Esophagus muscularis mucosa (tissue), 4 donors: Measurements from ENCODE around the gene SEMA5A. TPM values are rescaled to one million over a fixed set of nuclear protein-coding genes. Genes with fewer than 3 reads are reported as not detected.

Experiments
- DNase-seq: peaks from one replicate; pipeline ENCODE4 v3.0.0-alpha.2; 2017; ENCODE audit errors: extremely low spot score
- H3K27ac ChIP-seq, 4 donors: fragments of 200-600 bp; sonication (generic); replicated peaks in 1 of 4; 1 replicate in 3 of 4; 2 replicates in 1 of 4; pipeline ENCODE4 v1.5.1; 2016 to 2019; ENCODE audit warnings: mild to moderate bottlenecking in 1 of 4
- H3K27me3 ChIP-seq, 4 donors: fragments of 200-600 bp; sonication (generic); one replicate each; pipeline versions ENCODE4 v1.5.1 to v1.6.0; 2016 to 2019
- H3K36me3 ChIP-seq, 4 donors: fragments of 200-600 bp; sonication (generic); one replicate each; pipeline ENCODE4 v1.5.1; 2016 to 2019
- H3K4me1 ChIP-seq, 4 donors: fragments of 200-600 bp; sonication (generic); one replicate each; pipeline ENCODE4 v1.5.1; 2016 to 2019
- H3K4me3 ChIP-seq, 4 donors: fragments of 200-600 bp; sonication (generic); 1 replicate in 2 of 4; 2 replicates in 2 of 4; pipeline ENCODE4 v1.5.1; 2016 to 2019; ENCODE audit warnings: mild to moderate bottlenecking in 4 of 4, moderate library complexity in 1 of 4
- H3K9me3 ChIP-seq, 4 donors: fragments of 200-600 bp; sonication (generic); 1 replicate in 3 of 4; 2 replicates in 1 of 4; pipeline ENCODE4 v1.5.1; 2016 to 2019
- EP300 ChIP-seq: sonication (generic); formaldehyde crosslinking; IDR thresholded peaks from one replicate; pipeline ENCODE4 v1.6.1; 2017; ENCODE audit warnings: antibody characterized with exemption
- POLR2A ChIP-seq: fragments of 450-650 bp; IDR thresholded peaks from one replicate; pipeline ENCODE4 v1.6.1; 2017; ENCODE audit warnings: antibody characterized with exemption, moderate library complexity, mild to moderate bottlenecking, low read depth
- POLR2AphosphoS5 ChIP-seq, 2 donors: sonication (generic); formaldehyde crosslinking; IDR thresholded peaks; one replicate each; pipeline ENCODE4 v1.6.1; 2017; ENCODE audit warnings: antibody characterized with exemption in 2 of 2
- WGBS: methylation state at CpG from one replicate; pipeline ENCODE4 v1.1.5; 2018; 5-methylcytosine and 5-hydroxymethylcytosine counted together
- intact Hi-C: fragments of 100-400 bp; cut with DNase I; formaldehyde crosslinking; loops from one replicate; pipeline ENCODE4 v1.15.1; 2023
- total RNA-seq, 4 donors: library from RNA; depleted of rRNA; stranded (reverse); fragments of >200 nt; gene quantifications; one replicate each; pipeline versions ENCODE4 v1.1.0 to v1.2.1, GENCODE V29; 2016
- TF ChIP-seq, protein P1 (sequence below), 3 experiments: fragments of 200-600 bp in 2 of 3; fragments of 450-650 bp in 1 of 3; sonication (generic) in 2 of 3; IDR thresholded peaks; one replicate each; pipeline ENCODE4 v1.5.1; 2017 to 2019; ENCODE audit warnings: antibody characterized with exemption in 3 of 3, mild to moderate bottlenecking in 2 of 3, moderate library complexity in 1 of 3

Gene SEMA5A
- total RNA-seq, 4 donors from 2014 or later, result 2.1 to 5.6 (median 3.5) TPM

DNA sequence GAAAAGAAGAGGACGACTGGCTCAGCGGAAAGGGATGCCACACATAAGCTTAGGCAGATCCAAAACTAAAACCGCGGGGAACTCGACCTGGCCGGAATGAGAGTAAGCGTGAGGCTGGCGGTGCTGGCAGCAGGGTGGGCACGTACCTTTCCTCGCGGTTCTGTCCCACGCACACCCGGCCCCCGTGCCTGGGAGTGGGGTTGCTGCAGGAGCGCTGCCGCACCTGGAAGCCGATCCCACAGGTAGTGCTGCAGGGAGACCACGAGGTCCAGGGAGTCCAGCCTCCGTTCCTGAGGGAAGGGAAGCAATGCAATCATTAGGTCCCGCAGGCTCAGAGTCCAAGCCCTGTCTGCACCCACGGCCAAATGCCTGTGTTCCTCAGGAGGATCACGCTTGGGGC lies 427.0 kb downstream of the SEMA5A start:
- H3K4me3 ChIP-seq, result no peak overlapping the region
- H3K36me3 ChIP-seq, result peaks cover 0 to 19% (median 0%) of the 10 kb centered on the region in 4 donors
- no peak overlapping the region for H3K27ac ChIP-seq
- intact Hi-C loops, result no loop called here
- no peak for DNase-seq
- TF ChIP-seq POLR2A (no peak), EP300 (no peak), POLR2AphosphoS5 (IDR thresholded peaks at IDR 0.05) (no peak)
- TF ChIP-seq, protein P1, sequence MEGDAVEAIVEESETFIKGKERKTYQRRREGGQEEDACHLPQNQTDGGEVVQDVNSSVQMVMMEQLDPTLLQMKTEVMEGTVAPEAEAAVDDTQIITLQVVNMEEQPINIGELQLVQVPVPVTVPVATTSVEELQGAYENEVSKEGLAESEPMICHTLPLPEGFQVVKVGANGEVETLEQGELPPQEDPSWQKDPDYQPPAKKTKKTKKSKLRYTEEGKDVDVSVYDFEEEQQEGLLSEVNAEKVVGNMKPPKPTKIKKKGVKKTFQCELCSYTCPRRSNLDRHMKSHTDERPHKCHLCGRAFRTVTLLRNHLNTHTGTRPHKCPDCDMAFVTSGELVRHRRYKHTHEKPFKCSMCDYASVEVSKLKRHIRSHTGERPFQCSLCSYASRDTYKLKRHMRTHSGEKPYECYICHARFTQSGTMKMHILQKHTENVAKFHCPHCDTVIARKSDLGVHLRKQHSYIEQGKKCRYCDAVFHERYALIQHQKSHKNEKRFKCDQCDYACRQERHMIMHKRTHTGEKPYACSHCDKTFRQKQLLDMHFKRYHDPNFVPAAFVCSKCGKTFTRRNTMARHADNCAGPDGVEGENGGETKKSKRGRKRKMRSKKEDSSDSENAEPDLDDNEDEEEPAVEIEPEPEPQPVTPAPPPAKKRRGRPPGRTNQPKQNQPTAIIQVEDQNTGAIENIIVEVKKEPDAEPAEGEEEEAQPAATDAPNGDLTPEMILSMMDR (IDR thresholded peaks at IDR 0.05), result no peak
- H3K9me3 ChIP-seq, result peaks cover 0 to 3% (median 0%) of the 10 kb centered on the region in 4 donors
- 87% methylated on average over 20 of the region's 22 CpGs for WGBS
- H3K27me3 ChIP-seq, result no peaks in the 10 kb centered on the region
- H3K4me1 ChIP-seq, result no peaks in the 10 kb centered on the region

GRCh38 chr5:9115093-9115492 lies 430.8 kb downstream of the SEMA5A start:
- Histone ChIP-seq H3K27me3 (no peaks in the 10 kb centered on the region), H3K4me1 (no peaks in the 10 kb centered on the region), H3K4me3 (no peak overlapping the region), H3K9me3 (peaks cover 0 to 3% (median 0%) of the 10 kb centered on the region in 4 donors), H3K36me3 (peaks cover 0 to 8% (median 0%) of the 10 kb centered on the region in 4 donors), H3K27ac (no peak overlapping the region)
- TF ChIP-seq EP300, result no peak
- TF ChIP-seq POLR2A, result no peak
- no peak for DNase-seq
- 53% methylated on average over 1 of the region's 1 CpG for WGBS
- intact Hi-C loops, result no loop called here

DNA sequence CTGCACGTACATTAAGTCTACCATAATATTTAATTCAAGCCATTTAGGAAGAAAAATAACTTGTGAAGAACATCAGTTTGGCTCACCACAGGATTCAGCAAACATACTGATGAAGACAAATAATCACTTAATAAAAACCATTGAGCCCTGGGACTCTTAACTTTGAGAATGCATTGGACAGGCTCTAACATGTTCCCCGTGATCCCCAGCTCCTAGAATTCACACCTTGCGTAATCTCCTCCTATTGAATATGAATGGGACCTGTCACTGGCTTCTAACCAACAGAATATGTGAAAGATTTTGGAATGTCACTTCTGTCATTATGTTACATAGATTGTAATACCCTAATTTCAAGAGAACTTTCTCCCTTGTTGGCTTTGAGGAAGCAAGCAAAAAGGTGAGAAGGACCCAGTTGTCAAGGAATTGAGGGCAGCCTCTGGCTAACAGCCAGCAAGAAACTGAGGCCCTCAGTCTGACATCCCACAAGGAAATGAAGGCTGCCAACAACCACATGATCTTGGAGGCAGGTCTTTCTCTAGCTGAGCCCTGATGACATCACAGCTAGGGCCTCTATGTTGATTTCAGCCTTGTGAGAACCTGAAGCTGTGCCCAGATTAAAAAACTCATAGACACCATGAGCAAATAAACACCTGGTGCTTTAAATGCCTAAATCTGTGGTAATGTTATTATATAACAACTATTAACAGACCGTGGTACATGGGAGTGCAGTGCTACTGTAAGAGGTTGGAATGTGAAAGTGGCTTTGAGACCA lies 433.2 kb downstream of the SEMA5A start:
- H3K4me3 ChIP-seq, result no peak overlapping the region
- peaks cover 0 to 6% (median 0%) of the 10 kb centered on the region in 4 donors for H3K36me3 ChIP-seq
- intact Hi-C loops, result no loop called here
- no peak for DNase-seq
- H3K27ac ChIP-seq, result no peak overlapping the region
- H3K27me3 ChIP-seq, result no peaks in the 10 kb centered on the region
- no peaks in the 10 kb centered on the region for H3K4me1 ChIP-seq
- H3K9me3 ChIP-seq, result peaks cover 0 to 3% (median 0%) of the 10 kb centered on the region in 4 donors
- 77% methylated on average over 4 of the region's 4 CpGs for WGBS
- no peak for TF ChIP-seq EP300

DNA sequence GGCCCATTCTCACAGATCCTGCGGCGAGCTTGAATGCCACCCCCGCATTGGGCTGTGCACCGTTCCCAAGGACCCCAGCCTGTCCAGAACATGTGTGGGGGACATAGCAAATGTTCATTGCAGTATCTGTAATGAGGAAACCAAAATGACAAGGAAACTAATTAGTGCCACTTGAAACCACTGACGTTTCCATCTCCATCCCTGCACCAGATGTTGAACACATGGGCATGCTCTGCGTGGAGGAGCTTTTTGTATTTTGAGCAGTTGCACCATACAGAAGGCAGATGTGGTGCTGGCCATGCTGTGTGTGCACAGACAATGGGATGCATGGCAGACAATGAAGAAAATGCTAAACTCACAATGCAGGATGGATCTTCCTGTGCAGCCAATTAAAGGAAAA lies 437.7 kb downstream of the SEMA5A start:
- intact Hi-C loops, result no loop called here
- WGBS, result 82% methylated on average over 6 of the region's 6 CpGs

DNA sequence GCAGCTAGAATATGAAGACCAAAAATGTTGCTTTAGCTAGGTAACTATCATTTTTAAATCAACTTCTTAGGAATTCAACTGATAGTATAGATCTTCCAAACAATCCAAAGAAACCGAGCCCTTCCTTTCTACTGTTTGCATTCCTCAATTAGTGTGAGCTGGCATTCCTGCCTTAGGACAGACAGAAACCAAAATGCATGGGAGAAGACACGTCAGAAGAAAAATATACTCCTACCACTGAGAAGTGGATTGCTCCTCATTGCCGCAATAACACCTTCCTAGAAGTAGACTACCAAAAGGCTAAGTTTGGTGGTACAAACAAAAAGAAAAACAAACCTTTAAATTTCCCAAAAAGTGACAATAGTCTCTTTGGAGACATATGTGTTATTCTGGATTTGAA lies 440.0 kb downstream of the SEMA5A start:
- Histone ChIP-seq H3K9me3 (no peaks in the 10 kb centered on the region), H3K27me3 (no peaks in the 10 kb centered on the region), H3K36me3 (peaks cover 0 to 16% (median 0%) of the 10 kb centered on the region in 4 donors), H3K27ac (no peak overlapping the region), H3K4me3 (no peak overlapping the region), H3K4me1 (no peaks in the 10 kb centered on the region)
- intact Hi-C loops, result no loop called here
- DNase-seq, result no peak
- no peak for TF ChIP-seq EP300
- no peak for TF ChIP-seq POLR2A
- TF ChIP-seq, protein P1 (IDR thresholded peaks at IDR 0.05), result no peak
- TF ChIP-seq POLR2AphosphoS5 (IDR thresholded peaks at IDR 0.05), result no peak
- 80% methylated on average over 3 of the region's 3 CpGs for WGBS

More for the DNA sequence above, 437.7 kb downstream of the SEMA5A start:
- H3K4me1 ChIP-seq, result no peaks in the 10 kb centered on the region
- H3K36me3 ChIP-seq, result peaks cover 0 to 16% (median 0%) of the 10 kb centered on the region in 4 donors
- H3K27me3 ChIP-seq, result no peaks in the 10 kb centered on the region
- no peak overlapping the region for H3K4me3 ChIP-seq
- TF ChIP-seq, protein P1 (IDR thresholded peaks at IDR 0.05), result no peak
- TF ChIP-seq EP300 (no peak), POLR2A (no peak)
- H3K27ac ChIP-seq, result no peak overlapping the region
- no peaks in the 10 kb centered on the region for H3K9me3 ChIP-seq
- no peak for DNase-seq
